ENCODE measurements around the gene TATDN2.

TATDN2 gene

GRCh38 chr3:10240799-10241198 is 7.5 kb upstream of the TATDN2 start:
- no peak for TF ChIP-seq CTCF (conservative IDR thresholded peaks at IDR 0.05; ENCODE audit: low read depth, low read length)
- Histone ChIP-seq H3K4me2 (no peak overlapping the region), H3K36me3 (ENCODE audit: insufficient read depth) (no peaks in the 10 kb centered on the region), H3K4me3 (IDR thresholded peaks at IDR 0.05; ENCODE audit: insufficient read depth, low read depth, low read length) (no peak overlapping the region), H3K4me1 (ENCODE audit: low read depth, poor library complexity, severe bottlenecking) (peaks cover 20% of the 10 kb centered on the region), H3K79me2 (ENCODE audit: insufficient read depth, low read depth) (no peaks in the 10 kb centered on the region), H3K27ac (no peak overlapping the region), H2AFZ (ENCODE audit: low read depth) (no peak overlapping the region), H4K20me1 (ENCODE audit: insufficient read depth) (no peaks in the 10 kb centered on the region), H3K9ac (no peak overlapping the region), H3K27me3 (ENCODE audit: insufficient read depth, low read depth) (no peaks in the 10 kb centered on the region)

GRCh38 chr3:10242182-10243065 is 5.8 kb upstream of the TATDN2 start:
- H3K27me3 ChIP-seq (ENCODE audit: insufficient read depth, low read depth): no peaks in the 10 kb centered on the region
- peak overlapping the region; percentile 6 for H3K9ac ChIP-seq
- no peaks in the 10 kb centered on the region for H3K36me3 ChIP-seq (ENCODE audit: insufficient read depth)
- no peak for TF ChIP-seq CTCF (conservative IDR thresholded peaks at IDR 0.05; ENCODE audit: low read depth, low read length)
- H3K79me2 ChIP-seq (ENCODE audit: insufficient read depth, low read depth): no peaks in the 10 kb centered on the region
- H4K20me1 ChIP-seq (ENCODE audit: insufficient read depth): no peaks in the 10 kb centered on the region
- H3K4me2 ChIP-seq: peak overlapping the region; percentile 40
- peak overlapping the region; percentile 70 for H3K27ac ChIP-seq
- peaks cover 20% of the 10 kb centered on the region for H3K4me1 ChIP-seq (ENCODE audit: low read depth, poor library complexity, severe bottlenecking)
- H3K4me3 ChIP-seq (IDR thresholded peaks at IDR 0.05; ENCODE audit: insufficient read depth, low read depth, low read length): no peak overlapping the region
- peak overlapping the region; percentile 33; the same call in 1 of the 2 replicates for H2AFZ ChIP-seq (ENCODE audit: low read depth)

GRCh38 chr3:10244009-10244408 is 4.2 kb upstream of the TATDN2 start:
- Histone ChIP-seq H3K27ac (no peak overlapping the region), H4K20me1 (ENCODE audit: insufficient read depth) (no peaks in the 10 kb centered on the region), H2AFZ (ENCODE audit: low read depth) (no peak overlapping the region), H3K27me3 (ENCODE audit: insufficient read depth, low read depth) (no peaks in the 10 kb centered on the region), H3K4me2 (no peak overlapping the region), H3K4me3 (IDR thresholded peaks at IDR 0.05; ENCODE audit: insufficient read depth, low read depth, low read length) (no peak overlapping the region), H3K9ac (no peak overlapping the region), H3K36me3 (ENCODE audit: insufficient read depth) (no peaks in the 10 kb centered on the region), H3K4me1 (ENCODE audit: low read depth, poor library complexity, severe bottlenecking) (peaks cover 24% of the 10 kb centered on the region), H3K79me2 (ENCODE audit: insufficient read depth, low read depth) (peaks cover 7% of the 10 kb centered on the region)
- TF ChIP-seq CTCF (conservative IDR thresholded peaks at IDR 0.05; ENCODE audit: low read depth, low read length): no peak

GRCh38 chr3:10245081-10245712 is 3.1 kb upstream of the TATDN2 start:
- no peak overlapping the region for H3K9ac ChIP-seq
- H3K79me2 ChIP-seq (ENCODE audit: insufficient read depth, low read depth): peaks cover 19% of the 10 kb centered on the region
- H3K4me3 ChIP-seq (IDR thresholded peaks at IDR 0.05; ENCODE audit: insufficient read depth, low read depth, low read length): no peak overlapping the region
- no peaks in the 10 kb centered on the region for H4K20me1 ChIP-seq (ENCODE audit: insufficient read depth)
- TF ChIP-seq CTCF (conservative IDR thresholded peaks at IDR 0.05; ENCODE audit: low read depth, low read length): no peak
- H3K4me2 ChIP-seq: no peak overlapping the region
- no peak overlapping the region for H3K27ac ChIP-seq
- no peaks in the 10 kb centered on the region for H3K36me3 ChIP-seq (ENCODE audit: insufficient read depth)
- no peaks in the 10 kb centered on the region for H3K27me3 ChIP-seq (ENCODE audit: insufficient read depth, low read depth)
- H2AFZ ChIP-seq (ENCODE audit: low read depth): no peak overlapping the region
- H3K4me1 ChIP-seq (ENCODE audit: low read depth, poor library complexity, severe bottlenecking): peaks cover 30% of the 10 kb centered on the region
